Stimulated activated CD4-positive, alpha-beta T cell treated with anti-CD3 and anti-CD28 coated beads, TNF-alpha, amount 100 ng/mL, for 1 hour (primary cell): ENCODE results near the gene TULP4.

Experiments used
- DNase-seq, 3 donors: peaks; one replicate each; pipeline ENCODE4 v3.0.0-alpha.2; 2020; ENCODE audit warnings: low read depth in 3 of 3, low spot score in 1 of 3

TULP4 gene

DNA sequence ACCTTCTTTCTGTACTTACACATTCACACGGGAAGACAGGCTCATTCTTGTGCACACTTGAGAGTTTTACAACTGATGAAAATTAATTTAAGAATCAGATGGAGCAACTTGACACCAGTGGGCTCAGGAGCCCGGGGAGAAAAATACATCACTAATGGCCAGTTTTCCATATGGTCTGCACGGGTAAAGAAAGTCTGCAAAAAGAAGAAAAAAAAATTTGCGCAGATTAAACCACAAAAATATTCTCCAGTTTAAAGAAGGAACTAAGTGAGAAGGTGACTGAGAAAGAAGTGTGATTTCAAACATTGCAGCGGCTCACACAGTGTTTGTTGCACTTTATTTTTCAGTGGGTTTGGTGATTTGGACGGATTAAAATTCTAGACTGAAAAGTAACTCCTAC, at the start of gene TULP4:
Gene TULP4 (plus strand): TSS at position 301 of the 400 bp plus-strand sequence. CDS start 1,552 bp downstream, outside the sequence.
- no peak for DNase-seq

- no peak for DNase-seq
These were observed 49.5 kb upstream of the TULP4 start for GRCh38 chr6:158262755-158263154.

- DNase-seq: no peak
These were observed 48.1 kb upstream of the TULP4 start for GRCh38 chr6:158264180-158264579.

- DNase-seq: no peak
These were observed 46.1 kb upstream of the TULP4 start for GRCh38 chr6:158266131-158266530.

- no peak for DNase-seq
These were observed 43.7 kb upstream of the TULP4 start for GRCh38 chr6:158268361-158269147.

DNA sequence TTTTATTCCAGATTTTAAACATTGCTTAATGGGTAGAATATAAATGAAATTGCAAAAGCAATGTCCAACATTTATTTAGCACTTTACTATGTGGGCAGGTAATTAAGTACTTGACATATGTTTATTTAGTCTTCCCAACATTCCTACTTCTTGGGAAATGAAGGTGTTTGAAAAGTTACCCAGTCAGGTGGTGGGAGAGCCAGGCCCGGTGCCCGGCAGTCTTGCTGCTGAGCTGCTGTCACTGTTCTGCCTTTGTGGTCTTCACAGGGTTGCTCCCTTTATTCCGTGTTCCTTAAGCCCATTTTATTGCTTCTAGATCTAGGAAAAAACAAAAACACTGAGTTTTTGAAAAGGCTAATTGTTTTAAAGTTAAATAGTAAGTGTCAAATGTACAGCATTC, 42.6 kb upstream of the TULP4 start:
- no peak for DNase-seq

DNA sequence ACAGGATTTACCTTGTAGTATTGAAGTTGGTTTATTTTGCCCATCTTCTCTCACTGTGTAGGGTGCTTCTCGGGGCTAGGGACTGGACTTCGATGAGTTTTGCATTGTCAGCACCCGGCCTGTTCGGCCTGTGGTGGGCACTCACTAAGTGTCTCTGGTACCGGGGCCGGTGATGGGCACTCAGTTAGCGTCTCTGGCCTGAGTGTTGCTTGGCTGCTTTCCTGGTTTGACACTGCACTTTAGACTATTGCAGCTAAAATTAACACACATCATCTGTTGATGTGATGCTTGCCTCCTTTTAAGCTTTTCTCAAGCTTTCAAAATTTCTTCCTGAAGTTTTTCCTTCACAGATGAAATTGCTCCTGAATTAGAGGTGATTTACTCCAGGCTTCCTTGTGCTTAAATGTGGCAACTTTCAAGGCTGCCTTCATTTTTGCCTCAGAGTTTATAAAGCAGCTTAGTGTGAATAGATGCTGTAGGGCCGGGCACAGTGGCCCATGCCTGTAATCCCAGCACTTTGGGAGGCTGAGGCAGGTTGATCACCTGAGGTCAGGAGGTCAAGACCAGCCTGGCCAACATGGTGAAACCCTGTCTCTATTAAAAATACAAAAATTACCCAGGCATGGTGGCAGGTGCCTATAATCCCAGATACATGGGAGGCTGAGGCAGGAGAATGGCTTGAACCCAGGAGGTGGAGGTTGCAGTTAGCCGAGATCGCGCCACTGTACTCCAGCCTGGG, 41.7 kb upstream of the TULP4 start:
- DNase-seq: no peak

DNA sequence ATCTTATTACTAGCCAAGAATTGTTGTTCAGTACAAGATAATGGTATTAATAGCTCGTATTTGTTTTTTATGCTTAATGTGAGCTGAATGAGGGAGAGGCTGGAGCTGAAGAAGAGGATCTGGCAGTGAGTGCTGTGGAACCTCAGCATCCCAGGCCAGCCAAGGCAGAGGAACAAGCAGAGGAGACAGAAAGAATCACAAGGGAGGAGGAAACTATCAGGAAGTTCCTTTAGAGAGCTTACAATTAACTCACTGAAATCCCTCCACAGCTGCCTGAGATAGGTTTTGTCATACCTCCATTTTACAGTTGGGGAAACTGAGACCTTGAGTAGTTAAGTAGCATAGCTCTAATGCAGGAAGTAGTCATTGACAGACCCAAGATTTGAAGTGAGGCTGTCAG, 39.9 kb upstream of the TULP4 start:
- no peak for DNase-seq

DNA sequence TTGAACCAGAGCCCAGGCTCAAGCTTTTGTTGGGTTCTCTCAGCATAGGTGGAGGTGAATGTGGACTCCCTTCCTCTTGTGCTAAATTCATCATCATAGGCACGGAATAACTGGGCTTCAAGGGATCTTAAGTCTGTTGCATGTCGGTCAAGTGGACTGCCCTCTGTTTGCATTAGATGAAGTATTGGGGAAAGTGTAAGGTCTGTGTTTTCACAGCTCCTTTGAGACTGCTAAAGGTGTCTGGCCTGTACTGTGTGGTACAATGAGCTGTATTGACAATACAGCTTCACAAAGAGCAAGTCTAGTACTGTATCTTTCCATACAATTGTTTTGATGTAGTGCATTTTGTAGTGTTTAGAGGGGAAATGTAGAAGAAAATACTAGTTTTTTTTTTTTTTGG, 34.3 kb upstream of the TULP4 start:
- no peak for DNase-seq

GRCh38 chr6:158279615-158280014, 32.6 kb upstream of the TULP4 start:
- DNase-seq: no peak

DNA sequence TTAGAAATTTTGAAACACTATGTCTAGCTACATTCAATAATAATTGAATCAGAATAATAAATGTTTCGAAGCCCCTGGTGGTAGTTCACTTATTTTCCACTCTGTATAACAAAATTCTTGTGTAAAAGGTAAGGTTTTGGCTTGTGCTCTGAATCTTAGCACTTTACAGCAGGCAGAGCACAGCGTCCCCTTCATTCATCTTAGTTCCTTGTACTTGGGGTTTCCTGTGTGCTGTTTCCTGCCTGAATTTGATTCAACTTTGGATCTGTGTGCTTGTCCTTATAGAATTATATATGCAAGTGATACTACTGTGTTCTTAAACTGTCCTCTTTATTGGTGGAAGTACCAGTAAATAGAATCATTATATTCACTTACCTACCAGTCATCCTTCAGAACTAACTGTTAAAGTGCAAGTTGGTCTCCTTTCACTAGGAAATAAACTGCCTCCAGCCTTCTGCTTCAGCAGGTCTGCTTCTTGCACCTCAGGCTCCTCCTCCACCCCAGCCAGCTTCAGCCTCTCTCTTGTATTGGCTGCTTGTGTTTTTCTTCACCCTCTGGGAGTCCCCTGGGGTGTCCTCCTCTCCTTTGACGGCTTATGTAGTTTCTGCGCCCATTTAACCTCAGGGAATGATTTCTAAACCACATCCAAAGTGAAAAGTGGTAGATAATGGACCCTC, 28.8 kb upstream of the TULP4 start:
- no peak for DNase-seq

GRCh38 chr6:158284007-158284875, 28.0 kb upstream of the TULP4 start:
- no peak for DNase-seq

DNA sequence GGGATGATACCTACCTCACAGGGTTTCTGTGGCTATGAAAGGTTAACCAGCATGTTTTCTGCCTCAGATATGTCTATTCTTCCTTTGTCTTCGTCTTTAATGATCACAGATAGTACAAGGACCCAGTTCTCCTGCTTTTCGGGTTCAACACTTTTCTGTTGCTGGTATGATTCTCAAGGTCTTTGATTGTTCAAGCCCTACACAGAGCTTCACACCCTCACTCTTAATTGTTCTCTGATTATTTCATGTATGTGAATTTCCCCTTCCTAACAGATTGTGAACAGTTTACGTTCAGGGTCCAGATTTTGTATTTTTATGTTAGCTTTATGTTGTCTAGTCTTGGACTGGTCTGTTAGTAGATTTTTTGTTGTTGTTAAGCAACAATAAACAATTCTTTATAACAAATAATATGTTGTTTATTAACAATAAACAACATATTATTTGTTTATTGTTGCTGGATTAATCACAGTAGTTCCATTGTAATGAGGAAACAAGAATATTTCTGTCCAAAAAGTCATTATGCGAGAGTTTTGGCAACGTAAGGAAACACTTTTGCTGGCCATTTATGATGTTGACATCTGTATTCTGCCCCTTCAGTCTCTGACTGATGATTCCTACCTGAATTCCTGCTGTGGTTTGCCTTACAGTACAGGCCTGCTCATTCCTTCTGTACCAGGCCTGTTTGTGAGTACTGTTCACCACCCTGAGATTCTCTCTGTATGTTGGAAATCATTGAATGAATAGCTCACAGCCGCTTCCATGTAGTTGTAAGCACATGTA, 27.2 kb upstream of the TULP4 start:
- no peak for DNase-seq

- no peak for DNase-seq
These were observed 26.6 kb upstream of the TULP4 start for GRCh38 chr6:158285656-158286021.

GRCh38 chr6:158286413-158286812, 25.9 kb upstream of the TULP4 start:
- DNase-seq: no peak

DNA sequence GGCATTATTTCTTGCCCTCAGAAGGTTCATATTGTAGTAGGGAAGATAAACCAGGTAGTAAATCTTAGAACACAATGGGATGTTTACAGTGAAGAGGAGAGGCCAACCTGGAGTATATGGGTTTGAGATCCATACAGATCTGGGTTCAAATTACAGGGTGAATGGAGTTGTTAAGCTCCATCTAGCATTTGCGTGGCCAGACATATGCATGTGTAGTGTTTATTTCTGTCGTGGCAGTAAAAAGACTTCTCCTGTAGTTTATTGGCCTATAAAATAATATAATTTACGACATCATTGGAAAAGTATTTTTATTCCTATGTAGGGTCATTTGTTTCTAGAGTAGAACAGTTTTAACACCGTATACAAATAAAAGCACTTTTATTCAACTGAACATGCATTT, 25.2 kb upstream of the TULP4 start:
- no peak for DNase-seq

DNA sequence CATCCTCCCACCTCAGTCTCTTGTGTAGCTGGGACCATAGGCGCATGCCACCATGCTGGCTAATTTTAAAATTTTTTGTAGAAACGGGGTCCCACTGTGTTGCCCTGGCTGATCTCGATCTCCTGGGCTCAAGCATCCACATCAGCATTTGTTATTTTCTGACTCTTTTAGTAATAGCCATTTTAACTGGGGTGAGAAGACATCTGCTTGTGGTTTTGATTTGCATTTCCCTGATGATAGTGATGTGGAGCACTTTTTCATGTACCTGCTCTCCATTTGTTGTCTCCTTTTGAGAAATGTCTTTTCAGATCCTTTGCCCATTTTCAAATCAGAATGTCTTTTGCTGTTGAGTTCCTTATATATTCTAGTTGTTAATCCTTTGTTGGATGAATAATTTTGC, 22.2 kb upstream of the TULP4 start:
- no peak for DNase-seq

- peak in 1 of 3 donors; percentile 26 for DNase-seq
These were observed 21.6 kb upstream of the TULP4 start for GRCh38 chr6:158290659-158291058.

DNA sequence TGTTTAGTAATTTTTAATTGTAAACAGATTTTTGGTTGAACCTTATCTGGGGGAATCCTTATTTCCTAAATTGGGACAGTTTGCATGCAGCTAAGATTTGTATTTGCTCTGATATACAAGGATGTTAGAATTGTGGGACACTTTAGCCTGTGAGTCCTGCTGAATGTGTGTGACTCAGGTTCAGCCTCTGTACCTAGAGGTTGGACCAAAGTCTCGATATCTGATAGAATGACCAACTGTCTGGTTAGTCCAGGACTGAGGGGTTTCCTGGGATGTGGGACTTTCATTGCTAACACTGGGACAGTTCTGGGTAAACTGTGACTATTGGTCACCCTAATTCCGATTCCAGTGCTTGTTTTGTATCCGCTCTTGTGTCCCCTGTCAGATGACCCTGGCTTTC, 20.2 kb upstream of the TULP4 start:
- DNase-seq: no peak

- DNase-seq: no peak
These were observed 19.1 kb upstream of the TULP4 start for GRCh38 chr6:158293122-158293521.
